ENCODE measurements around the gene DNAH8. TPM values are rescaled to one million over a fixed set of nuclear protein-coding genes. Genes with fewer than 3 reads are reported as not detected.

DNAH8 gene
- total RNA-seq, 1 experiment from 2014 or later: not detected

DNA sequence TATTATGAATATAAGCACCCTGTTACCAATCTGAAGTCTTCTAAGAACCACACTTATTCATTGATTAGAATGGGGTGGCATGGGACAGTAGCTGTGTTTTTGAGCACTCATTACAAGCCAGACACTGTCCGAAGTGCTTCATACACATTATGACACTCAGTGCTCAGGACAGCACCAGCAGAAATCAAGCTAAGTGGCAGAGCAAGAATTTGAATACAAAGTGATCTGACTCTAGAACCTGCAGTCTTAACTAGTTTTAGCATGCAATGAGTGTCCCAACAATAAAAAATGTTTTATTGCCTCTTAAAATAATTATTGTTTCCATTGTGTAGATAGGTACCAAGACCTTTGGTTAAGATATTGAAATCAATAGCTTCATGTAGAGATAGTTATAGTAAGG, 294.4 kb downstream of the DNAH8 start:
- peaks cover 78% of the 10 kb centered on the region for H3K27me3 ChIP-seq (ENCODE audit: insufficient read depth, low read length)
- no TSS peak for BruUV-seq (replicated peaks)

More for the DNA sequence above, 294.4 kb downstream of the DNAH8 start:
- Histone ChIP-seq H3K9me3 (ENCODE audit: control insufficient read depth in 1 of 2, insufficient read depth in 1 of 2, low read depth in 1 of 2, low read length in 2 of 2) (no peaks in the 10 kb centered on the region), H3K4me2 (ENCODE audit: low read length) (no peak overlapping the region), H4K20me1 (ENCODE audit: insufficient read depth) (no peaks in the 10 kb centered on the region), H3K9ac (ENCODE audit: low read length) (no peak overlapping the region), H3K36me3 (ENCODE audit: control insufficient read depth in 1 of 2, insufficient read depth in 2 of 2, low read length in 2 of 2) (no peaks in the 10 kb centered on the region), H3K79me2 (ENCODE audit: insufficient read depth, low read length) (no peaks in the 10 kb centered on the region), H3K9me2 (ENCODE audit: insufficient read depth) (no peaks in the 10 kb centered on the region), H3K4me1 (ENCODE audit: control insufficient read depth in 1 of 2, insufficient read depth in 2 of 2, low read length in 2 of 2) (no peaks in the 10 kb centered on the region), H2AFZ (ENCODE audit: low read depth, low read length, poor library complexity, severe bottlenecking) (no peak overlapping the region), H3K4me3 (replicated peaks in 1 of 2; ENCODE audit: low read depth in 1 of 2, low read length in 2 of 2) (no peak overlapping the region), H3K27ac (ENCODE audit: low read depth, low read length) (no peak overlapping the region)
- CTCF ChIA-PET: no interaction called here
- POLR2A ChIA-PET: no interaction called here
- no peak for TF ChIP-seq TCF7L2 (IDR thresholded peaks at IDR 0.05; ENCODE audit: borderline replicate concordance, extremely low read depth, insufficient read depth, insufficient read length)
- TF ChIP-seq POLR2AphosphoS5 (IDR thresholded peaks at IDR 0.05; ENCODE audit: low read depth, low read length): no peak
- TF ChIP-seq, protein P1, sequence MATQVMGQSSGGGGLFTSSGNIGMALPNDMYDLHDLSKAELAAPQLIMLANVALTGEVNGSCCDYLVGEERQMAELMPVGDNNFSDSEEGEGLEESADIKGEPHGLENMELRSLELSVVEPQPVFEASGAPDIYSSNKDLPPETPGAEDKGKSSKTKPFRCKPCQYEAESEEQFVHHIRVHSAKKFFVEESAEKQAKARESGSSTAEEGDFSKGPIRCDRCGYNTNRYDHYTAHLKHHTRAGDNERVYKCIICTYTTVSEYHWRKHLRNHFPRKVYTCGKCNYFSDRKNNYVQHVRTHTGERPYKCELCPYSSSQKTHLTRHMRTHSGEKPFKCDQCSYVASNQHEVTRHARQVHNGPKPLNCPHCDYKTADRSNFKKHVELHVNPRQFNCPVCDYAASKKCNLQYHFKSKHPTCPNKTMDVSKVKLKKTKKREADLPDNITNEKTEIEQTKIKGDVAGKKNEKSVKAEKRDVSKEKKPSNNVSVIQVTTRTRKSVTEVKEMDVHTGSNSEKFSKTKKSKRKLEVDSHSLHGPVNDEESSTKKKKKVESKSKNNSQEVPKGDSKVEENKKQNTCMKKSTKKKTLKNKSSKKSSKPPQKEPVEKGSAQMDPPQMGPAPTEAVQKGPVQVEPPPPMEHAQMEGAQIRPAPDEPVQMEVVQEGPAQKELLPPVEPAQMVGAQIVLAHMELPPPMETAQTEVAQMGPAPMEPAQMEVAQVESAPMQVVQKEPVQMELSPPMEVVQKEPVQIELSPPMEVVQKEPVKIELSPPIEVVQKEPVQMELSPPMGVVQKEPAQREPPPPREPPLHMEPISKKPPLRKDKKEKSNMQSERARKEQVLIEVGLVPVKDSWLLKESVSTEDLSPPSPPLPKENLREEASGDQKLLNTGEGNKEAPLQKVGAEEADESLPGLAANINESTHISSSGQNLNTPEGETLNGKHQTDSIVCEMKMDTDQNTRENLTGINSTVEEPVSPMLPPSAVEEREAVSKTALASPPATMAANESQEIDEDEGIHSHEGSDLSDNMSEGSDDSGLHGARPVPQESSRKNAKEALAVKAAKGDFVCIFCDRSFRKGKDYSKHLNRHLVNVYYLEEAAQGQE (IDR thresholded peaks at IDR 0.05; ENCODE audit: low read depth): no peak
- no peak for TF ChIP-seq ZFX (IDR thresholded peaks at IDR 0.05)
- no peak for TF ChIP-seq YY1 (IDR thresholded peaks at IDR 0.05; ENCODE audit: extremely low read depth, insufficient replicate concordance, low read depth, low read length)
- TF ChIP-seq, protein P2, sequence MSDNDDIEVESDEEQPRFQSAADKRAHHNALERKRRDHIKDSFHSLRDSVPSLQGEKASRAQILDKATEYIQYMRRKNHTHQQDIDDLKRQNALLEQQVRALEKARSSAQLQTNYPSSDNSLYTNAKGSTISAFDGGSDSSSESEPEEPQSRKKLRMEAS (IDR thresholded peaks at IDR 0.05): no peak
- TF ChIP-seq EZH2phosphoT487 (IDR thresholded peaks at IDR 0.05; ENCODE audit: borderline replicate concordance): no peak
- TF ChIP-seq EZH2 (IDR thresholded peaks at IDR 0.05): no peak
- no peak for TF ChIP-seq FOSL1 (IDR thresholded peaks at IDR 0.05; ENCODE audit: low read depth)
- no peak for TF ChIP-seq ZNF274 (IDR thresholded peaks at IDR 0.05; ENCODE audit: low read depth, low read length)
- no peak for TF ChIP-seq CEBPB (IDR thresholded peaks at IDR 0.05; ENCODE audit: low read depth)
- TF ChIP-seq ELF1 (IDR thresholded peaks at IDR 0.05; ENCODE audit: borderline replicate concordance, low read depth): no peak
- no peak for DNase-seq (ENCODE audit: low read depth, low spot score)
- RAD21 ChIA-PET (ENCODE audit: low non-redundant PET in 1 of 2, low total read pairs in 2 of 2, uncharacterized antibody in 2 of 2, unreplicated experiment in 2 of 2): no interaction called here
- intact Hi-C loops (cut with micrococcal nuclease): loop anchor here (10.0 kb wide), 1 partner anchor 145 kb away; no protein-coding TSS in a partner anchor
- no peak for ATAC-seq
